Amniotic epithelial cell (primary cell): ENCODE data around the gene C22orf31.
"Not testable (repeated sequence)": the region's sequence is repeated elsewhere in the genome, so short reads cannot be mapped to it uniquely, and the experiment has no call there.

Source experiments
- DNase-seq: peaks from one replicate; pipeline ENCODE4 v3.0.0-alpha.2; 2010; ENCODE audit warnings: low read depth

The C22orf31 gene

GRCh38 chr22:29055192-29055830, 6.3 kb downstream of the C22orf31 start:
- no peak for DNase-seq

GRCh38 chr22:29054251-29054767, 7.3 kb downstream of the C22orf31 start:
- DNase-seq, result no peak

GRCh38 chr22:29053048-29053702, 8.5 kb downstream of the C22orf31 start:
- DNase-seq, result no peak

- no peak for DNase-seq
Measured at GRCh38 chr22:29050457-29050856, 11.2 kb downstream of the C22orf31 start.

- DNase-seq, result no peak
Measured at GRCh38 chr22:29049655-29050263, 11.9 kb downstream of the C22orf31 start.

GRCh38 chr22:29048822-29049654, 12.6 kb downstream of the C22orf31 start:
- DNase-seq, result no peak

- peak; percentile 90 for DNase-seq
Measured at GRCh38 chr22:29044657-29045176, 16.9 kb downstream of the C22orf31 start.

GRCh38 chr22:29043906-29044575, 17.6 kb downstream of the C22orf31 start:
- DNase-seq, result peak; percentile 73

- DNase-seq, result peak; percentile 76
Measured at GRCh38 chr22:29041408-29041807, 20.2 kb downstream of the C22orf31 start.

- DNase-seq, result peak; percentile 91
Measured at GRCh38 chr22:29040385-29041275, 21.0 kb downstream of the C22orf31 start.

GRCh38 chr22:29039684-29040083, 21.9 kb downstream of the C22orf31 start:
- not testable (repeated sequence) for DNase-seq

- no peak for DNase-seq
Measured at GRCh38 chr22:29039148-29039547, 22.5 kb downstream of the C22orf31 start.

- DNase-seq, result no peak
Measured at GRCh38 chr22:29037340-29037932, 24.2 kb downstream of the C22orf31 start.

- no peak for DNase-seq
Measured at GRCh38 chr22:29032584-29032983, 29.0 kb downstream of the C22orf31 start.

- DNase-seq, result no peak
Measured at GRCh38 chr22:29032014-29032475, 29.6 kb downstream of the C22orf31 start.

- peak; percentile 98 for DNase-seq
Measured at GRCh38 chr22:29031227-29032011, 30.2 kb downstream of the C22orf31 start.

- DNase-seq, result peak; percentile 93
Measured at GRCh38 chr22:29030618-29031226, 30.9 kb downstream of the C22orf31 start.

- DNase-seq, result peak; percentile 69
Measured at GRCh38 chr22:29030016-29030617, 31.5 kb downstream of the C22orf31 start.
